Endothelial cell of umbilical vein (primary cell): ENCODE results near the gene CD3G. TPM values are rescaled to one million over a fixed set of nuclear protein-coding genes. Genes with fewer than 3 reads are reported as not detected.

Experiments
- BruUV-seq: library from RNA; stranded (reverse); fragments of 400-500 nt; replicated peaks from 2 replicates; lab custom pipeline; 2021; lab: Mats Ljungman, UMichigan
- CTCF ChIA-PET: fragments of 300-600, 350-600 bp; sonication (Branson Sonifier 250); formaldehyde crosslinking; loops from one replicate; lab custom pipeline; 2021; ENCODE audit warnings: antibody characterized with exemption, inconsistent platforms; lab: Charles Lee
- POLR2A ChIA-PET: fragments of 300-600, 350-600 bp; sonication (Branson Sonifier 250); formaldehyde crosslinking; loops from one replicate; lab custom pipeline; 2021; ENCODE audit warnings: antibody characterized with exemption, inconsistent platforms; lab: Charles Lee
- DNase-seq: peaks from one replicate; pipeline ENCODE4 v3.0.0-alpha.2; 2011; ENCODE audit warnings: low read depth, low spot score
- FAIRE-seq: peaks from 2 replicates; lab custom pipeline; 2011; peaks lifted over from hg19 to GRCh38; lab: Jason Lieb, UNC
- H2AFZ ChIP-seq: 2 replicates; pipeline ENCODE4 v1.6.0; 2012; ENCODE audit warnings: low read depth, low read length, control low read depth, inconsistent platforms
- H3K27ac ChIP-seq: 2 replicates; pipeline ENCODE4 v1.5.1; 2011; ENCODE audit warnings: low read depth, mild to moderate bottlenecking, control low read depth, low read length, moderate library complexity; ENCODE audit not compliant: insufficient read depth
- H3K27me3 ChIP-seq, 2 experiments: 2 replicates each; pipeline versions ENCODE4 v1.6.0 to v1.6.1; 2011; ENCODE audit warnings: low read length in 2 of 2, mixed read lengths in 1 of 2; ENCODE audit not compliant: control insufficient read depth in 2 of 2, insufficient read depth in 2 of 2
- H3K36me3 ChIP-seq, 2 experiments: 2 replicates in 1 of 2; 3 replicates in 1 of 2; pipeline ENCODE4 v1.5.1; 2011; ENCODE audit warnings: low read length in 2 of 2, mild to moderate bottlenecking in 1 of 2, moderate library complexity in 1 of 2; ENCODE audit not compliant: control insufficient read depth in 2 of 2, insufficient read depth in 2 of 2; ENCODE audit errors: extremely low read depth in 1 of 2
- H3K4me1 ChIP-seq: 3 replicates; pipeline ENCODE4 v1.5.1; 2011; ENCODE audit warnings: mild to moderate bottlenecking, low read length; ENCODE audit not compliant: control insufficient read depth, insufficient read depth; ENCODE audit errors: extremely low read depth
- H3K4me2 ChIP-seq: 2 replicates; pipeline ENCODE4 v1.6.1; 2011; ENCODE audit warnings: low read length, control low read depth, mixed read lengths; ENCODE audit not compliant: insufficient read depth
- H3K4me3 ChIP-seq, 3 experiments: fragments of 200-600 bp in 1 of 3; sonication (generic), shearing (Covaris generic) in 1 of 3; replicated peaks in 1 of 3; 2 replicates each; pipeline ENCODE4 v1.5.1; 2011 to 2016; ENCODE audit warnings: control low read depth in 3 of 3, low read length in 3 of 3, mild to moderate bottlenecking in 2 of 3, inconsistent platforms in 1 of 3, low read depth in 1 of 3, moderate library complexity in 1 of 3; ENCODE audit not compliant: insufficient read depth in 1 of 3
- H3K79me2 ChIP-seq: 2 replicates; pipeline ENCODE4 v1.6.0; 2012; ENCODE audit warnings: low read length, inconsistent platforms; ENCODE audit not compliant: control insufficient read depth, insufficient read depth
- H3K9ac ChIP-seq: replicated peaks from 2 replicates; pipeline ENCODE3; 2011; ENCODE audit warnings: low read length, control low read depth; ENCODE audit not compliant: insufficient read depth; ENCODE audit errors: extremely low read depth
- H3K9me1 ChIP-seq: replicated peaks from 3 replicates; pipeline ENCODE4 v1.6.0; 2011; ENCODE audit warnings: mild to moderate bottlenecking, low read length; ENCODE audit not compliant: control insufficient read depth, insufficient read depth; ENCODE audit errors: extremely low read depth
- H3K9me3 ChIP-seq: replicated peaks from 2 replicates; pipeline ENCODE4 v1.5.1; 2012; ENCODE audit warnings: low read length, inconsistent platforms; ENCODE audit not compliant: control insufficient read depth, insufficient read depth
- H4K20me1 ChIP-seq: replicated peaks from 2 replicates; pipeline ENCODE3; 2011; ENCODE audit warnings: mild to moderate bottlenecking, low read length; ENCODE audit not compliant: control insufficient read depth, insufficient read depth; ENCODE audit errors: extremely low read depth
- EZH2 ChIP-seq: IDR thresholded peaks from 2 replicates; pipeline ENCODE4 v1.6.1; 2012; ENCODE audit warnings: borderline replicate concordance, low read depth, mild to moderate bottlenecking, moderate library complexity, low read length, inconsistent platforms; ENCODE audit not compliant: severe bottlenecking
- FOS ChIP-seq: IDR thresholded peaks from 2 replicates; pipeline ENCODE4 v1.6.1; 2011; ENCODE audit warnings: mild to moderate bottlenecking, low read length, moderate library complexity, borderline replicate concordance; ENCODE audit not compliant: insufficient read depth
- GATA2 ChIP-seq: IDR thresholded peaks from 2 replicates; pipeline ENCODE4 v1.7.0; 2011; ENCODE audit warnings: low read depth, mild to moderate bottlenecking, moderate library complexity, mixed read lengths, low read length; ENCODE audit not compliant: insufficient read length, insufficient read depth
- JUN ChIP-seq: IDR thresholded peaks from 2 replicates; pipeline ENCODE4 v1.6.1; 2011; ENCODE audit warnings: borderline replicate concordance, low read depth; ENCODE audit not compliant: insufficient read length, insufficient read depth
- MYC ChIP-seq: IDR thresholded peaks from one replicate; pipeline ENCODE4 v1.6.1; 2011; ENCODE audit warnings: mild to moderate bottlenecking, low read depth, low read length
- POLR2A ChIP-seq: IDR thresholded peaks from 2 replicates; pipeline ENCODE4 v1.6.1; 2012; ENCODE audit warnings: low read depth, mild to moderate bottlenecking, control low read depth, low read length
- POLR2AphosphoS5 ChIP-seq: IDR thresholded peaks from 2 replicates; pipeline ENCODE4 v1.6.1; 2012; ENCODE audit warnings: low read depth, mild to moderate bottlenecking, control low read depth, low read length, moderate library complexity; ENCODE audit not compliant: insufficient read depth
- dilution Hi-C: fragments of 300-500 bp; cut with MboI; formaldehyde crosslinking; loops from one replicate; pipeline ENCODE4 v1.15.0; 2019; ENCODE audit warnings: low sequenced_read_pairs; ENCODE audit not compliant: extremely low pct_ligation_motif_present
- intact Hi-C: fragments of 100-400 bp; cut with micrococcal nuclease; formaldehyde crosslinking; loops from one replicate; pipeline ENCODE4 v1.10.0; 2022
- polyA plus RNA-seq, 4 experiments: library from polyadenylated mRNA; depleted of rRNA in 3 of 4; stranded (reverse) in 3 of 4; unstranded in 1 of 4; fragments of >200 nt; gene quantifications; 2 replicates each; pipeline versions ENCODE4 v1.2.1 to v1.2.3, GENCODE V29; 2011 to 2012; ENCODE audit warnings: missing spikeins in 1 of 4
- total RNA-seq: library from RNA; stranded (reverse); gene quantifications from 2 replicates; pipeline ENCODE4 v1.2.3, GENCODE V29; 2021
- TF ChIP-seq, protein P1 (sequence below): IDR thresholded peaks from 2 replicates; pipeline ENCODE4 v1.6.1; 2011; ENCODE audit not compliant: insufficient read depth, insufficient read length
- TF ChIP-seq, protein P2 (sequence below), 2 donors: IDR thresholded peaks; 1 replicate in 1 of 2; 2 replicates in 1 of 2; pipeline ENCODE4 v1.5.1; 2011; ENCODE audit warnings: low read length in 2 of 2, mild to moderate bottlenecking in 2 of 2, moderate library complexity in 2 of 2, control low read depth in 1 of 2, inconsistent platforms in 1 of 2, low read depth in 1 of 2; ENCODE audit not compliant: insufficient read depth in 1 of 2; ENCODE audit errors: extremely low read depth in 1 of 2

CD3G gene
- total and polyA plus RNA-seq, 2 donors (not counting 3 experiments of a cell fraction or from before 2014, with no cell fraction given): not detected

DNA sequence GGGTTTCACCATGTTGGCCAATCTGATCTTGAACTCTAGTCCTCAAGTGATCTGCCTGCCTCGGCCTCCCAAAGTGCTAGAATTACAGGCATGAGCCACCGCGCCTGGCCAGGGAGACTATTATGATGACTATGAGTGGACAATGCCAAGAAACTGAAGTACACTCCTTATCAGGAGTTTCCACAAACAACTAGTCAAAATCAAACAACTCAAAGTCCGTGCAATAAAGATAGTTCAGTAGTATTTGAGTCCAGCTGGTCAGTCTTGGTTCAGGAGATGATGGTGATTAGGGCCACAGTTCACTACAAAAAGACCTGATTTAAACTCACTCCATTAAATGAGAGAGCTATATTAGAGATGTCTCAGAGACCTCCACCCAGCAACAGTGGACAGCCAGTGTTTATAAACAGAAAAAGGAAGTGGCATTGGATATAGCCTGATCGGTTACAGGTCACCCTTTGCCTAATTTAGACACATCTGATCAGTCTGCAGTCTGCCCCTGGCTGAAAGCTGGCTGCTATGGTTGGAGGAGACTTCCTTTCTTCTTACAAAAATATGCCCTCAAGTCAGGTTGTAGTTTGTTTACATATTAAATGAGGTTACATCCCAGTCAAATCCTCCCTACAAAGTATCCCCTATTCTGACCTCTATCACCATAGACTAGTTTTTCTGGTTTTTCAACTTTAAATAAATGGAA lies 22.6 kb upstream of the CD3G start:
- BruUV-seq: no TSS peak

More for the DNA sequence above, 22.6 kb upstream of the CD3G start:
- Histone ChIP-seq H4K20me1 (peaks cover 2% of the 10 kb centered on the region), H2AFZ (no peak overlapping the region), H3K9me1 (no peaks in the 10 kb centered on the region), H3K9me3 (no peaks in the 10 kb centered on the region), H3K27me3 (peaks cover 1 to 11% of the 10 kb centered on the region in 2 experiments), H3K4me2 (no peak overlapping the region), H3K36me3 (no peaks in the 10 kb centered on the region), H3K79me2 (no peaks in the 10 kb centered on the region), H3K4me1 (no peaks in the 10 kb centered on the region), H3K9ac (no peak overlapping the region), H3K27ac (no peak overlapping the region), H3K4me3 (no peak overlapping the region)
- dilution Hi-C loops (no loop called here), intact Hi-C loops (no loop called here)
- DNase-seq: no peak
- ChIA-PET POLR2A (no interaction called here), CTCF (no interaction called here)
- TF ChIP-seq POLR2AphosphoS5: no peak
- no peak for TF ChIP-seq MYC
- no peak for TF ChIP-seq GATA2
- no peak for TF ChIP-seq JUN
- no peak for TF ChIP-seq POLR2A
- TF ChIP-seq, protein P1, sequence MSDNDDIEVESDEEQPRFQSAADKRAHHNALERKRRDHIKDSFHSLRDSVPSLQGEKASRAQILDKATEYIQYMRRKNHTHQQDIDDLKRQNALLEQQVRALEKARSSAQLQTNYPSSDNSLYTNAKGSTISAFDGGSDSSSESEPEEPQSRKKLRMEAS: no peak
- TF ChIP-seq EZH2: no peak
- no peak for TF ChIP-seq FOS
- TF ChIP-seq, protein P2, sequence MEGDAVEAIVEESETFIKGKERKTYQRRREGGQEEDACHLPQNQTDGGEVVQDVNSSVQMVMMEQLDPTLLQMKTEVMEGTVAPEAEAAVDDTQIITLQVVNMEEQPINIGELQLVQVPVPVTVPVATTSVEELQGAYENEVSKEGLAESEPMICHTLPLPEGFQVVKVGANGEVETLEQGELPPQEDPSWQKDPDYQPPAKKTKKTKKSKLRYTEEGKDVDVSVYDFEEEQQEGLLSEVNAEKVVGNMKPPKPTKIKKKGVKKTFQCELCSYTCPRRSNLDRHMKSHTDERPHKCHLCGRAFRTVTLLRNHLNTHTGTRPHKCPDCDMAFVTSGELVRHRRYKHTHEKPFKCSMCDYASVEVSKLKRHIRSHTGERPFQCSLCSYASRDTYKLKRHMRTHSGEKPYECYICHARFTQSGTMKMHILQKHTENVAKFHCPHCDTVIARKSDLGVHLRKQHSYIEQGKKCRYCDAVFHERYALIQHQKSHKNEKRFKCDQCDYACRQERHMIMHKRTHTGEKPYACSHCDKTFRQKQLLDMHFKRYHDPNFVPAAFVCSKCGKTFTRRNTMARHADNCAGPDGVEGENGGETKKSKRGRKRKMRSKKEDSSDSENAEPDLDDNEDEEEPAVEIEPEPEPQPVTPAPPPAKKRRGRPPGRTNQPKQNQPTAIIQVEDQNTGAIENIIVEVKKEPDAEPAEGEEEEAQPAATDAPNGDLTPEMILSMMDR (IDR thresholded peaks at IDR 0.05; ENCODE audit: extremely low read depth in 1 of 2, insufficient read depth in 1 of 2, low read depth in 1 of 2, low read length in 2 of 2): no peak
- FAIRE-seq: no peak
